ENCODE data around the gene RNF168. TPM values are rescaled to one million over a fixed set of nuclear protein-coding genes. Genes with fewer than 3 reads are reported as not detected.
"Not testable (repeated sequence)": the region's sequence is repeated elsewhere in the genome, so short reads cannot be mapped to it uniquely, and the experiment has no call there.

The RNF168 gene, protein sequence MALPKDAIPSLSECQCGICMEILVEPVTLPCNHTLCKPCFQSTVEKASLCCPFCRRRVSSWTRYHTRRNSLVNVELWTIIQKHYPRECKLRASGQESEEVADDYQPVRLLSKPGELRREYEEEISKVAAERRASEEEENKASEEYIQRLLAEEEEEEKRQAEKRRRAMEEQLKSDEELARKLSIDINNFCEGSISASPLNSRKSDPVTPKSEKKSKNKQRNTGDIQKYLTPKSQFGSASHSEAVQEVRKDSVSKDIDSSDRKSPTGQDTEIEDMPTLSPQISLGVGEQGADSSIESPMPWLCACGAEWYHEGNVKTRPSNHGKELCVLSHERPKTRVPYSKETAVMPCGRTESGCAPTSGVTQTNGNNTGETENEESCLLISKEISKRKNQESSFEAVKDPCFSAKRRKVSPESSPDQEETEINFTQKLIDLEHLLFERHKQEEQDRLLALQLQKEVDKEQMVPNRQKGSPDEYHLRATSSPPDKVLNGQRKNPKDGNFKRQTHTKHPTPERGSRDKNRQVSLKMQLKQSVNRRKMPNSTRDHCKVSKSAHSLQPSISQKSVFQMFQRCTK
- total RNA-seq: 10 to 100 TPM; 22.9 to 24.8 (median 24.3) TPM

DNA sequence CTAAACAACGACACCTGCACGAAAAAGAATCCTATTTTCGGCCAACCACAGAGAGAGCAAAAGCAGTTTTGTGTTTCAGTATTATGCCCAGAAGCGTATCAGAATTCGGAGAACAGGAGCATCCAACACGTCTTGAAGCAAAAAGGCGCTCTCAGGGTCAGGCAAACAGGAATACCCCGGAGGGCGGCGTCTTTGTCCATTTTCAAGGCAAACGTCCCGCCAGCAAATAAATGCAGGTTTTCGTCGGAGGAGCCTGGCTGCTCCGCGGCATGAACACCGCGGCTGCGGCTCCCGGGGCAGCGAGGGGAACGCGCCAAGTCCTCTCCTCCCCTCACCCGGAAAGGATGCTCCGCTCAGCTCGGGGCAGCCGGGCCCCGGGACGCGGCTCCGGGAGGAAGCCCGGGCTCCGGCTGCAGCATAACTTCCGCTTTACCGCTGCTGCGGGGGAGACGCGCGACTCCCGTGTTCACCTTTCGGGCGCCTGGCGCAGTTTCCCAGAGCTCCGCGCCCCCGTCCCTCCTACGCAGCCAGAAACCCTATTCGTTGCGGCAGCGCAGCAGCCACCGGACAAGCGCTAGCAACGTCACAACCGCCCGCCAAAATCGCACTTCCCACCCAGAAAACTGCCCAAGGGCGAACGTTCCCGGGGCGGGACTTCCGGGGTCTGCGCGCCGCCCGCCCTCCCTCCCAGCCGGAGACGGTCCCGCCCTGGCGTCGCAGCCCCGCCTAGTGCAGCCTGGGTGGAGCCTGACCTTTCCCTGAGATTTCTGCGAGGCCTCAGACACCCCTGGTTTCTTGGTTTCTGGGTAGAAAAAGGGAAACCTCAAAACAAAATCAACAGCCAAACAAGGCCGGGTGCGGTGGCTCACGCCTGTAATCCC, at the start of gene RNF168:
TSS of gene RNF168 (minus strand) at position 573 of the 881 bp plus-strand sequence. CDS start 595 bp downstream, outside the sequence.
- TF ChIP-seq, protein P1, sequence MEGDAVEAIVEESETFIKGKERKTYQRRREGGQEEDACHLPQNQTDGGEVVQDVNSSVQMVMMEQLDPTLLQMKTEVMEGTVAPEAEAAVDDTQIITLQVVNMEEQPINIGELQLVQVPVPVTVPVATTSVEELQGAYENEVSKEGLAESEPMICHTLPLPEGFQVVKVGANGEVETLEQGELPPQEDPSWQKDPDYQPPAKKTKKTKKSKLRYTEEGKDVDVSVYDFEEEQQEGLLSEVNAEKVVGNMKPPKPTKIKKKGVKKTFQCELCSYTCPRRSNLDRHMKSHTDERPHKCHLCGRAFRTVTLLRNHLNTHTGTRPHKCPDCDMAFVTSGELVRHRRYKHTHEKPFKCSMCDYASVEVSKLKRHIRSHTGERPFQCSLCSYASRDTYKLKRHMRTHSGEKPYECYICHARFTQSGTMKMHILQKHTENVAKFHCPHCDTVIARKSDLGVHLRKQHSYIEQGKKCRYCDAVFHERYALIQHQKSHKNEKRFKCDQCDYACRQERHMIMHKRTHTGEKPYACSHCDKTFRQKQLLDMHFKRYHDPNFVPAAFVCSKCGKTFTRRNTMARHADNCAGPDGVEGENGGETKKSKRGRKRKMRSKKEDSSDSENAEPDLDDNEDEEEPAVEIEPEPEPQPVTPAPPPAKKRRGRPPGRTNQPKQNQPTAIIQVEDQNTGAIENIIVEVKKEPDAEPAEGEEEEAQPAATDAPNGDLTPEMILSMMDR (IDR thresholded peaks at IDR 0.05): no peak
- TF ChIP-seq POLR2AphosphoS5 (IDR thresholded peaks at IDR 0.05) (peak; percentile 80 to 87 (median 82)), POLR2A (IDR thresholded peaks at IDR 0.05) (peak; percentile 71)
- H3K27me3 ChIP-seq: no peaks in the 10 kb centered on the region
- intact Hi-C loops (cut with DNase I; ENCODE audit: low total_unique reads): no loop called here
- no peaks in the 10 kb centered on the region for H3K4me1 ChIP-seq
- peak within 1 kb of the TSS; percentile 92 to 96 for H3K27ac ChIP-seq
- H3K36me3 ChIP-seq: no peaks in the 10 kb centered on the region
- peak; percentile 86 to 94 for DNase-seq (ENCODE audit: low spot score in 2 of 2)
- peak within 1 kb of the TSS; percentile 81 to 96 (median 96) for H3K4me3 ChIP-seq
- peaks cover 5 to 11% of the 10 kb centered on the region in 2 donors for H3K9me3 ChIP-seq

DNA sequence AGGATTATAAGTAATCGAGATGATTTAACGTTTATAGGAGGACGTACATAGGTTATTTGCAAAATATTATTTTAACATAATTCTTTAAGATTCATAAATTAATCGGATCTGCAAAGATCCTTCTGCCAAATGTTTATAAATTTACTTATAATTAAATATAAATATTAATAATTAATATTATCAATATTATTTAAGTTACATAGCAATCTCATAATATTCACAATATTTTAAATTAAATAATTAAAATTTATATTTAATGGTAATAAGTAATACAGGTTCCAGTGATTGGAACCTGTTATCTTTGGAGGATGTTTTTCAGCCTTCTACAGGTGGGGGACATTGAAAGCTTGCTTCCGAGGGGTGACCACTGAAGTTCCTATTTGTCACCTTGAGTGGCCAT, 48.7 kb upstream of the RNF168 start:
- intact Hi-C loops (cut with DNase I; ENCODE audit: low total_unique reads): no loop called here
- DNase-seq (ENCODE audit: low spot score in 2 of 2): no peak
- Histone ChIP-seq H3K4me3 (no peak overlapping the region), H3K4me1 (no peaks in the 10 kb centered on the region), H3K27ac (no peak overlapping the region), H3K36me3 (no peaks in the 10 kb centered on the region), H3K9me3 (peaks cover 0 to 7% of the 10 kb centered on the region in 2 donors), H3K27me3 (no peaks in the 10 kb centered on the region)
- TF ChIP-seq POLR2AphosphoS5 (IDR thresholded peaks at IDR 0.05) (no peak), POLR2A (IDR thresholded peaks at IDR 0.05) (no peak)
- TF ChIP-seq, protein P1 (IDR thresholded peaks at IDR 0.05): no peak

DNA sequence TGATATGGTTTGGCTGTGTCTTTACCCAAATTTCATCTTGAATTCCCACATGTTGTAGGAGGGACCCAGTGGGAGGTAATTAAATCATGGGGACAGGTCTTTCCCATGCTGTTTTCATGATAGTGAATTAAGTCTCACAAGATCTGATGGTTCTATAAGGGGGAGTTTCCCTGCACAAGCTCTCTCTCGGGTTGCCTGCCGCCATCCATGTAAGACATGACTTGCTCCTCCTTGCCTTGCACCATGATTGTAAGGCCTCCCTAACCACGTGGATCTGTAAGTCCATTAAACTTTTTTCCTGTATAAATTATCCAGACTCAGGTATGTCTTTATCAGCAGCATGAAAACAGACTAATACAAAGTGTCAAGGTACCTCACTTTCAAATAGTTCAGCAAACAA, 46.6 kb upstream of the RNF168 start:
- H3K9me3 ChIP-seq; H3K4me3 ChIP-seq; H3K27me3 ChIP-seq; H3K36me3 ChIP-seq; DNase-seq (ENCODE audit: low spot score in 2 of 2); H3K4me1 ChIP-seq; H3K27ac ChIP-seq; intact Hi-C loops (cut with DNase I; ENCODE audit: low total_unique reads): not testable (repeated sequence)

DNA sequence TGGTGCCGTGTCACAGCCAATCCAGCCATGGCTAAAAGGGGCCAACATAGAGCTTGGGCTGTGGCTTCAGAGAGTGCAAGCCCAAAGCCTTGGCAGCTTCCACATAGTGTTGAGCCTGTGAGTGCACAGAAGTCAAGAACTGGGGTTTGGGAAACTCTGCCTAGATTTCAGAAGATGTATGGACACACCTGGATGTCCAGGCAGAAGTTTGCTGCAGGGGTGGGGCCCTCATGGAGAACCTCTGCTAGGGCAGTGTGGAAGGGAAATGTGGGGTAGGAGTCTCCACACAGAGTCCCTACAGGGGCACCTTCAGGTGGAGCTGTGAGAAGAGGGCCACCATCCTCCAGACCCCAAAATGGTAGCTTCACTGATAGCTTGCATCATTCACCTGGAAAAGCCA, 45.7 kb upstream of the RNF168 start:
- H3K4me3 ChIP-seq; DNase-seq (ENCODE audit: low spot score in 2 of 2); H3K27me3 ChIP-seq; intact Hi-C loops (cut with DNase I; ENCODE audit: low total_unique reads); H3K27ac ChIP-seq; H3K4me1 ChIP-seq; H3K9me3 ChIP-seq; H3K36me3 ChIP-seq: not testable (repeated sequence)

DNA sequence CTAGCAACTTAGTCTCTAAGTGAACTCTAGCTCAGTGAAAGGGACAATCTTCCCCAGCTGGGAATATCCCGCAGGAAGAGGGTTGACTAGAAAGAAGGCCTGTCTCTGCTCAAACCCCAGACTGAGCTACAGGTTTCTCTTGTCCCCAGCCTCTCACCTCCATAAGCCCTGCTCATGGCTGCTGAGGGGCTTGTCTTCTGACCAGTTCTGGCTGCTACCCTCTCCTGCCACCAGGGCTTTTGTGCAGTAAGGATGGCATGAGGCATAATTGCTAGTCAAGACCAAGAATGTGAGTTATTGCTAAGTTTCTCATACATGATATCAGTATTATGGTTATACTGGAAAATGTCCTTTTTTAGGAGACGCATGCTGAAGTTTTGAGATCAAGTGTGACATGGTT, 43.5 kb upstream of the RNF168 start:
- no peak for DNase-seq (ENCODE audit: low spot score in 2 of 2)
- Histone ChIP-seq H3K27me3 (no peaks in the 10 kb centered on the region), H3K36me3 (no peaks in the 10 kb centered on the region), H3K27ac (no peak overlapping the region), H3K4me3 (no peak overlapping the region), H3K4me1 (no peaks in the 10 kb centered on the region), H3K9me3 (peaks cover 0 to 7% of the 10 kb centered on the region in 2 donors)
- intact Hi-C loops (cut with DNase I; ENCODE audit: low total_unique reads): no loop called here
- no peak for TF ChIP-seq POLR2AphosphoS5 (IDR thresholded peaks at IDR 0.05)

DNA sequence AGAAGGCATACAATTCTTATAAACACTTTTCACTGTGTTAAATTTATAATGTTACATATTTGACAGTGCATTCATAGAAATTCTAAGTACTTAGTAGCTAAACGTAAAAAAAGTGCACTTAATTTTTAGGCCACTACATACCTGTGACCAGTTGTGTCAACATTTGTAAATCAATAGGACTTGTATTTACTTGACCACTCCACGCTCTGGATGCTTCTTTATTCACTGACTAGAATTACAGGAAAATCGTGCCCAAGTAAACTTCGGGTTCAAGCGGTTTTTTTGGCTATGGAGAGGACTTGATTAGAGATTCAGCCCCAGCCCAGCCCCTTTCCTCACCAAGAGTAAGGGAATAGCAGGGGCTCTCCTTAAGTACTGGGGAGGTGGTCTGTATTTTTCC, 43.0 kb upstream of the RNF168 start:
- no peak for DNase-seq (ENCODE audit: low spot score in 2 of 2)
- intact Hi-C loops (cut with DNase I; ENCODE audit: low total_unique reads): no loop called here
- Histone ChIP-seq H3K27me3 (no peaks in the 10 kb centered on the region), H3K27ac (no peak overlapping the region), H3K36me3 (no peaks in the 10 kb centered on the region), H3K9me3 (peaks cover 0 to 7% of the 10 kb centered on the region in 2 donors), H3K4me1 (no peaks in the 10 kb centered on the region), H3K4me3 (no peak overlapping the region)
- TF ChIP-seq, protein P1 (IDR thresholded peaks at IDR 0.05): no peak
- TF ChIP-seq POLR2A (IDR thresholded peaks at IDR 0.05) (no peak), POLR2AphosphoS5 (IDR thresholded peaks at IDR 0.05) (no peak)

Measured in breast epithelium (tissue), 4 donors.